ENCODE results near the gene PIM3.
A peak's percentile ranks its signal among the peaks of the same experiment; 100 is the strongest.
"Not testable (repeated sequence)": the region's sequence is repeated elsewhere in the genome, so short reads cannot be mapped to it uniquely, and the experiment has no call there.

Gene PIM3

GRCh38 chr22:49968313-49968830 lies 7.8 kb downstream of the PIM3 start:
- DNase-seq (ENCODE audit: low read depth): no peak

- DNase-seq (ENCODE audit: low read depth): no peak
Observed at GRCh38 chr22:49968831-49969661, 8.5 kb downstream of the PIM3 start.

- DNase-seq (ENCODE audit: low read depth): no peak
Observed at GRCh38 chr22:49969751-49970527, 9.4 kb downstream of the PIM3 start.

GRCh38 chr22:49970528-49971231 lies 10.1 kb downstream of the PIM3 start:
- peak; percentile 84 for DNase-seq (ENCODE audit: low read depth)

GRCh38 chr22:49971232-49972162 lies 10.9 kb downstream of the PIM3 start:
- DNase-seq (ENCODE audit: low read depth): peak; percentile 31

GRCh38 chr22:49972163-49973017 lies 11.8 kb downstream of the PIM3 start:
- DNase-seq (ENCODE audit: low read depth): no peak

- DNase-seq (ENCODE audit: low read depth): no peak
Observed at GRCh38 chr22:49973018-49973961, 12.7 kb downstream of the PIM3 start.

GRCh38 chr22:49975543-49976389 lies 15.2 kb downstream of the PIM3 start:
- no peak for DNase-seq (ENCODE audit: low read depth)

- no peak for DNase-seq (ENCODE audit: low read depth)
Observed at GRCh38 chr22:49976439-49977175, 16.0 kb downstream of the PIM3 start.

GRCh38 chr22:49977578-49977977 lies 17.0 kb downstream of the PIM3 start:
- DNase-seq (ENCODE audit: low read depth): no peak

- DNase-seq (ENCODE audit: low read depth): no peak
Observed at GRCh38 chr22:49979587-49980264, 19.2 kb downstream of the PIM3 start.

- DNase-seq (ENCODE audit: low read depth): not testable (repeated sequence)
Observed at GRCh38 chr22:49981799-49982198, 21.2 kb downstream of the PIM3 start.

- no peak for DNase-seq (ENCODE audit: low read depth)
Observed at GRCh38 chr22:49983148-49984042, 22.8 kb downstream of the PIM3 start.

GRCh38 chr22:49986325-49986724 lies 25.8 kb downstream of the PIM3 start:
- no peak for DNase-seq (ENCODE audit: low read depth)

- DNase-seq (ENCODE audit: low read depth): not testable (repeated sequence)
Observed at GRCh38 chr22:49989826-49990225, 29.3 kb downstream of the PIM3 start.

- no peak for DNase-seq (ENCODE audit: low read depth)
Observed at GRCh38 chr22:49991167-49991566, 30.6 kb downstream of the PIM3 start.
